ENCODE data around the gene ICA1. TPM values are rescaled to one million over a fixed set of nuclear protein-coding genes. Genes with fewer than 3 reads are reported as not detected.

The ICA1 gene
- total and polyA plus RNA-seq, 5 donors = 36.8 to 98.2 (median 70.3) TPM

- no peak for ATAC-seq
- no peak for DNase-seq
- Histone ChIP-seq H3K9me3 (ENCODE audit: control insufficient read depth, low read length) (no peaks in the 10 kb centered on the region), H3K4me3 (ENCODE audit: low read length) (no peak overlapping the region), H3K27me3 (ENCODE audit: control insufficient read depth, insufficient read depth) (no peaks in the 10 kb centered on the region), H3K27ac (ENCODE audit: low read length) (no peak overlapping the region), H3K4me1 (ENCODE audit: control insufficient read depth, insufficient read depth, low read length) (no peaks in the 10 kb centered on the region)
- whole genome bisulfite sequencing = 97% methylated on average over 1 of the region's 1 CpG
- intact Hi-C loops (cut with DNase I) = no loop called here
Observed at GRCh38 chr7:8130663-8131062, 131.3 kb downstream of the ICA1 start.

GRCh38 chr7:8129318-8129659, 132.7 kb downstream of the ICA1 start:
- Histone ChIP-seq H3K9me3 (ENCODE audit: control insufficient read depth, low read length) (no peaks in the 10 kb centered on the region), H3K4me3 (ENCODE audit: low read length) (no peak overlapping the region), H3K27ac (ENCODE audit: low read length) (no peak overlapping the region), H3K4me1 (ENCODE audit: control insufficient read depth, insufficient read depth, low read length) (no peaks in the 10 kb centered on the region), H3K27me3 (ENCODE audit: control insufficient read depth, insufficient read depth) (no peaks in the 10 kb centered on the region)
- DNase-seq = no peak
- 79% methylated on average over 1 of the region's 1 CpG for WGBS
- intact Hi-C loops (cut with DNase I) = no loop called here
- no peak for ATAC-seq

GRCh38 chr7:8128449-8129317, 133.3 kb downstream of the ICA1 start:
- DNase-seq = no peak
- no peak overlapping the region for H3K27ac ChIP-seq (ENCODE audit: low read length)
- H3K9me3 ChIP-seq (ENCODE audit: control insufficient read depth, low read length) = no peaks in the 10 kb centered on the region
- no peaks in the 10 kb centered on the region for H3K27me3 ChIP-seq (ENCODE audit: control insufficient read depth, insufficient read depth)
- WGBS = 83% methylated on average over 12 of the region's 12 CpGs
- H3K4me1 ChIP-seq (ENCODE audit: control insufficient read depth, insufficient read depth, low read length) = no peaks in the 10 kb centered on the region
- no peak overlapping the region for H3K4me3 ChIP-seq (ENCODE audit: low read length)
- no peak for ATAC-seq
- intact Hi-C loops (cut with DNase I) = no loop called here

GRCh38 chr7:8126601-8127167, 135.3 kb downstream of the ICA1 start:
- intact Hi-C loops (cut with DNase I) = no loop called here
- DNase-seq = no peak
- Histone ChIP-seq H3K27ac (ENCODE audit: low read length) (no peak overlapping the region), H3K9me3 (ENCODE audit: control insufficient read depth, low read length) (no peaks in the 10 kb centered on the region), H3K4me1 (ENCODE audit: control insufficient read depth, insufficient read depth, low read length) (no peaks in the 10 kb centered on the region), H3K27me3 (ENCODE audit: control insufficient read depth, insufficient read depth) (no peaks in the 10 kb centered on the region), H3K4me3 (ENCODE audit: low read length) (no peak overlapping the region)
- 77% methylated on average over 2 of the region's 2 CpGs for WGBS
- no peak for ATAC-seq

- DNase-seq = peak in 1 of 3 donors; percentile 70
- Histone ChIP-seq H3K27me3 (ENCODE audit: control insufficient read depth, insufficient read depth) (no peaks in the 10 kb centered on the region), H3K4me1 (ENCODE audit: control insufficient read depth, insufficient read depth, low read length) (no peaks in the 10 kb centered on the region), H3K27ac (ENCODE audit: low read length) (no peak overlapping the region), H3K4me3 (ENCODE audit: low read length) (no peak overlapping the region), H3K9me3 (ENCODE audit: control insufficient read depth, low read length) (no peaks in the 10 kb centered on the region)
- WGBS = 71% methylated on average over 8 of the region's 8 CpGs
- peak; percentile 32 to 50 for ATAC-seq
- intact Hi-C loops (cut with DNase I) = no loop called here
Observed at GRCh38 chr7:8125680-8126444, 136.1 kb downstream of the ICA1 start.

GRCh38 chr7:8121243-8121642, 140.7 kb downstream of the ICA1 start:
- Histone ChIP-seq H3K4me1 (ENCODE audit: control insufficient read depth, insufficient read depth, low read length) (no peaks in the 10 kb centered on the region), H3K9me3 (ENCODE audit: control insufficient read depth, low read length) (no peaks in the 10 kb centered on the region), H3K4me3 (ENCODE audit: low read length) (no peak overlapping the region), H3K27ac (ENCODE audit: low read length) (no peak overlapping the region), H3K27me3 (ENCODE audit: control insufficient read depth, insufficient read depth) (no peaks in the 10 kb centered on the region)
- intact Hi-C loops (cut with DNase I) = no loop called here
- 73% methylated on average over 3 of the region's 3 CpGs for WGBS
- ATAC-seq = no peak
- no peak for DNase-seq

- DNase-seq = peak in 2 of 3 donors; percentile 40 to 52
- 79% methylated on average over 12 of the region's 12 CpGs for WGBS
- H3K27me3 ChIP-seq (ENCODE audit: control insufficient read depth, insufficient read depth) = no peaks in the 10 kb centered on the region
- H3K9me3 ChIP-seq (ENCODE audit: control insufficient read depth, low read length) = no peaks in the 10 kb centered on the region
- ATAC-seq = peak; percentile 40 to 54
- H3K4me3 ChIP-seq (ENCODE audit: low read length) = no peak overlapping the region
- H3K27ac ChIP-seq (ENCODE audit: low read length) = no peak overlapping the region
- intact Hi-C loops (cut with DNase I) = no loop called here
- H3K4me1 ChIP-seq (ENCODE audit: control insufficient read depth, insufficient read depth, low read length) = no peaks in the 10 kb centered on the region
Observed at GRCh38 chr7:8120390-8121058, 141.4 kb downstream of the ICA1 start.

- Histone ChIP-seq H3K4me3 (ENCODE audit: low read length) (no peak overlapping the region), H3K9me3 (ENCODE audit: control insufficient read depth, low read length) (no peaks in the 10 kb centered on the region), H3K4me1 (ENCODE audit: control insufficient read depth, insufficient read depth, low read length) (no peaks in the 10 kb centered on the region), H3K27ac (ENCODE audit: low read length) (no peak overlapping the region), H3K27me3 (ENCODE audit: control insufficient read depth, insufficient read depth) (no peaks in the 10 kb centered on the region)
- DNase-seq (no peak), ATAC-seq (no peak)
- 84% methylated on average over 8 of the region's 8 CpGs for WGBS
- intact Hi-C loops (cut with DNase I) = no loop called here
Observed at GRCh38 chr7:8119262-8119661, 142.7 kb downstream of the ICA1 start.

GRCh38 chr7:8117195-8117594, 144.8 kb downstream of the ICA1 start:
- H3K9me3 ChIP-seq (ENCODE audit: control insufficient read depth, low read length) = no peaks in the 10 kb centered on the region
- no peaks in the 10 kb centered on the region for H3K27me3 ChIP-seq (ENCODE audit: control insufficient read depth, insufficient read depth)
- no peak for ATAC-seq
- H3K4me1 ChIP-seq (ENCODE audit: control insufficient read depth, insufficient read depth, low read length) = no peaks in the 10 kb centered on the region
- H3K4me3 ChIP-seq (ENCODE audit: low read length) = no peak overlapping the region
- H3K27ac ChIP-seq (ENCODE audit: low read length) = no peak overlapping the region
- 86% methylated on average over 2 of the region's 2 CpGs for WGBS
- DNase-seq = no peak
- intact Hi-C loops (cut with DNase I) = no loop called here

- no peak overlapping the region for H3K27ac ChIP-seq (ENCODE audit: low read length)
- DNase-seq (no peak), ATAC-seq (no peak)
- intact Hi-C loops (cut with DNase I) = no loop called here
- no peaks in the 10 kb centered on the region for H3K27me3 ChIP-seq (ENCODE audit: control insufficient read depth, insufficient read depth)
- H3K9me3 ChIP-seq (ENCODE audit: control insufficient read depth, low read length) = no peaks in the 10 kb centered on the region
- H3K4me3 ChIP-seq (ENCODE audit: low read length) = no peak overlapping the region
- WGBS = 69% methylated on average over 3 of the region's 3 CpGs
- no peaks in the 10 kb centered on the region for H3K4me1 ChIP-seq (ENCODE audit: control insufficient read depth, insufficient read depth, low read length)
Observed at GRCh38 chr7:8115547-8116402, 146.2 kb downstream of the ICA1 start.

Measured in right cardiac atrium (tissue), 5 donors.